Measurements from ENCODE around the gene CRLF2. TPM values are rescaled to one million over a fixed set of nuclear protein-coding genes. Genes with fewer than 3 reads are reported as not detected.

CRLF2 gene
- total and polyA plus RNA-seq, 8 donors: not detected

Other genes with a start within 250 kb of the CRLF2 start
- gene CSF2RA, start 56.2 kb upstream of the CRLF2 start, total RNA-seq: 10 to 100 TPM in 1 of 5 donors, 1 to 10 TPM in 4; 1.4 to 11.2 (median 6.7) TPM
- 1 to 10 TPM; 2.3 to 2.6 (median 2.3) TPM for gene CSF2RA, start 56.2 kb upstream of the CRLF2 start, polyA plus RNA-seq
- gene IL3RA, start 124.1 kb upstream of the CRLF2 start, total RNA-seq: 10 to 100 TPM in 1 of 5 donors, 1 to 10 TPM in 3, not detected in 1; 2.4 to 10.1 (median 3.2) TPM
- 1 to 10 TPM; 4.5 to 6.4 (median 6.1) TPM for gene IL3RA, start 124.1 kb upstream of the CRLF2 start, polyA plus RNA-seq
- gene SLC25A6, start 179.5 kb upstream of the CRLF2 start, total RNA-seq: 100 to 1,000 TPM; 119 to 707 (median 391) TPM
- gene SLC25A6, start 179.5 kb upstream of the CRLF2 start, polyA plus RNA-seq: 100 to 1,000 TPM; 416 to 606 (median 518) TPM
- 10 to 100 TPM in 3 of 5 donors, 1 to 10 TPM in 2; 5.8 to 45.8 (median 14.0) TPM for gene ASMTL, start 240.3 kb upstream of the CRLF2 start, total RNA-seq
- 10 to 100 TPM; 14.9 to 29.3 (median 24.4) TPM for gene ASMTL, start 240.3 kb upstream of the CRLF2 start, polyA plus RNA-seq